Measurements from ENCODE around the gene ARHGAP31. TPM values are rescaled to one million over a fixed set of nuclear protein-coding genes. Genes with fewer than 3 reads are reported as not detected.

ARHGAP31 gene
- total RNA-seq, 1 experiment from 2014 or later, result 1.2 TPM

- H3K4me2 ChIP-seq (ENCODE audit: low read depth, low read length, poor library complexity, severe bottlenecking), result no peak overlapping the region
- H3K9ac ChIP-seq (ENCODE audit: low read length), result no peak overlapping the region
- no peak for DNase-seq
- H2AFZ ChIP-seq (ENCODE audit: low read length), result no peak overlapping the region
- H4K20me1 ChIP-seq (ENCODE audit: insufficient read depth, low read depth, low read length), result no peaks in the 10 kb centered on the region
- no peaks in the 10 kb centered on the region for H3K9me2 ChIP-seq (replicated peaks; ENCODE audit: insufficient read depth, low read length)
- no peaks in the 10 kb centered on the region for H3K36me3 ChIP-seq (ENCODE audit: insufficient read depth, low read length)
- no peaks in the 10 kb centered on the region for H3K79me2 ChIP-seq (ENCODE audit: low read length)
- no peaks in the 10 kb centered on the region for H3K4me1 ChIP-seq (ENCODE audit: low read length)
- H3K27me3 ChIP-seq (ENCODE audit: low read length), result no peaks in the 10 kb centered on the region
- H3K4me3 ChIP-seq (ENCODE audit: low read length), result no peak overlapping the region
- H3K9me3 ChIP-seq (ENCODE audit: low read length), result no peaks in the 10 kb centered on the region
- H3K27ac ChIP-seq (ENCODE audit: low read length), result no peak overlapping the region
These were observed 82.6 kb downstream of the ARHGAP31 start for GRCh38 chr3:119376758-119377157.

GRCh38 chr3:119378259-119378803 is 84.1 kb downstream of the ARHGAP31 start:
- Histone ChIP-seq H3K9ac (ENCODE audit: low read length) (no peak overlapping the region), H3K9me3 (ENCODE audit: low read length) (no peaks in the 10 kb centered on the region), H3K4me2 (ENCODE audit: low read depth, low read length, poor library complexity, severe bottlenecking) (no peak overlapping the region), H3K27me3 (ENCODE audit: low read length) (no peaks in the 10 kb centered on the region), H3K27ac (ENCODE audit: low read length) (no peak overlapping the region), H4K20me1 (ENCODE audit: insufficient read depth, low read depth, low read length) (no peaks in the 10 kb centered on the region), H2AFZ (ENCODE audit: low read length) (no peak overlapping the region), H3K79me2 (ENCODE audit: low read length) (no peaks in the 10 kb centered on the region), H3K36me3 (ENCODE audit: insufficient read depth, low read length) (no peaks in the 10 kb centered on the region), H3K4me3 (ENCODE audit: low read length) (no peak overlapping the region), H3K9me2 (replicated peaks; ENCODE audit: insufficient read depth, low read length) (no peaks in the 10 kb centered on the region), H3K4me1 (ENCODE audit: low read length) (no peaks in the 10 kb centered on the region)
- no peak for DNase-seq

- no peak for DNase-seq
- H4K20me1 ChIP-seq (ENCODE audit: insufficient read depth, low read depth, low read length), result no peaks in the 10 kb centered on the region
- no peak overlapping the region for H3K4me3 ChIP-seq (ENCODE audit: low read length)
- H3K36me3 ChIP-seq (ENCODE audit: insufficient read depth, low read length), result no peaks in the 10 kb centered on the region
- no peaks in the 10 kb centered on the region for H3K79me2 ChIP-seq (ENCODE audit: low read length)
- H3K9me2 ChIP-seq (replicated peaks; ENCODE audit: insufficient read depth, low read length), result no peaks in the 10 kb centered on the region
- H2AFZ ChIP-seq (ENCODE audit: low read length), result no peak overlapping the region
- H3K4me1 ChIP-seq (ENCODE audit: low read length), result no peaks in the 10 kb centered on the region
- no peak overlapping the region for H3K9ac ChIP-seq (ENCODE audit: low read length)
- H3K27me3 ChIP-seq (ENCODE audit: low read length), result no peaks in the 10 kb centered on the region
- no peak overlapping the region for H3K4me2 ChIP-seq (ENCODE audit: low read depth, low read length, poor library complexity, severe bottlenecking)
- H3K9me3 ChIP-seq (ENCODE audit: low read length), result no peaks in the 10 kb centered on the region
- H3K27ac ChIP-seq (ENCODE audit: low read length), result no peak overlapping the region
These were observed 86.5 kb downstream of the ARHGAP31 start for GRCh38 chr3:119380697-119381096.

- H3K4me3 ChIP-seq (ENCODE audit: low read length), result no peak overlapping the region
- no peak for DNase-seq
- no peak overlapping the region for H3K9ac ChIP-seq (ENCODE audit: low read length)
- no peaks in the 10 kb centered on the region for H3K9me3 ChIP-seq (ENCODE audit: low read length)
- H3K27ac ChIP-seq (ENCODE audit: low read length), result no peak overlapping the region
- H3K9me2 ChIP-seq (replicated peaks; ENCODE audit: insufficient read depth, low read length), result no peaks in the 10 kb centered on the region
- no peak overlapping the region for H2AFZ ChIP-seq (ENCODE audit: low read length)
- no peaks in the 10 kb centered on the region for H3K36me3 ChIP-seq (ENCODE audit: insufficient read depth, low read length)
- no peaks in the 10 kb centered on the region for H3K4me1 ChIP-seq (ENCODE audit: low read length)
- H3K79me2 ChIP-seq (ENCODE audit: low read length), result no peaks in the 10 kb centered on the region
- H4K20me1 ChIP-seq (ENCODE audit: insufficient read depth, low read depth, low read length), result no peaks in the 10 kb centered on the region
- H3K4me2 ChIP-seq (ENCODE audit: low read depth, low read length, poor library complexity, severe bottlenecking), result no peak overlapping the region
- no peaks in the 10 kb centered on the region for H3K27me3 ChIP-seq (ENCODE audit: low read length)
These were observed 88.0 kb downstream of the ARHGAP31 start for GRCh38 chr3:119382134-119382533.

- H4K20me1 ChIP-seq (ENCODE audit: insufficient read depth, low read depth, low read length), result no peaks in the 10 kb centered on the region
- no peaks in the 10 kb centered on the region for H3K9me3 ChIP-seq (ENCODE audit: low read length)
- no peak overlapping the region for H3K27ac ChIP-seq (ENCODE audit: low read length)
- DNase-seq, result no peak
- no peak overlapping the region for H3K9ac ChIP-seq (ENCODE audit: low read length)
- no peaks in the 10 kb centered on the region for H3K9me2 ChIP-seq (replicated peaks; ENCODE audit: insufficient read depth, low read length)
- H3K27me3 ChIP-seq (ENCODE audit: low read length), result no peaks in the 10 kb centered on the region
- H3K36me3 ChIP-seq (ENCODE audit: insufficient read depth, low read length), result no peaks in the 10 kb centered on the region
- no peaks in the 10 kb centered on the region for H3K4me1 ChIP-seq (ENCODE audit: low read length)
- no peaks in the 10 kb centered on the region for H3K79me2 ChIP-seq (ENCODE audit: low read length)
- H3K4me2 ChIP-seq (ENCODE audit: low read depth, low read length, poor library complexity, severe bottlenecking), result no peak overlapping the region
- H2AFZ ChIP-seq (ENCODE audit: low read length), result no peak overlapping the region
- no peak overlapping the region for H3K4me3 ChIP-seq (ENCODE audit: low read length)
These were observed 94.4 kb downstream of the ARHGAP31 start for GRCh38 chr3:119388577-119388976.

- Histone ChIP-seq H3K9me2 (replicated peaks; ENCODE audit: insufficient read depth, low read length) (no peaks in the 10 kb centered on the region), H2AFZ (ENCODE audit: low read length) (no peak overlapping the region), H3K4me1 (ENCODE audit: low read length) (peaks cover 12% of the 10 kb centered on the region), H3K36me3 (ENCODE audit: insufficient read depth, low read length) (no peaks in the 10 kb centered on the region), H4K20me1 (ENCODE audit: insufficient read depth, low read depth, low read length) (no peaks in the 10 kb centered on the region), H3K9ac (ENCODE audit: low read length) (no peak overlapping the region), H3K9me3 (ENCODE audit: low read length) (no peaks in the 10 kb centered on the region), H3K4me3 (ENCODE audit: low read length) (no peak overlapping the region), H3K27ac (ENCODE audit: low read length) (no peak overlapping the region), H3K4me2 (ENCODE audit: low read depth, low read length, poor library complexity, severe bottlenecking) (no peak overlapping the region), H3K27me3 (ENCODE audit: low read length) (no peaks in the 10 kb centered on the region), H3K79me2 (ENCODE audit: low read length) (no peaks in the 10 kb centered on the region)
- DNase-seq, result no peak
These were observed 101.8 kb downstream of the ARHGAP31 start for GRCh38 chr3:119395923-119396358.

GRCh38 chr3:119396870-119397269 is 102.7 kb downstream of the ARHGAP31 start:
- no peaks in the 10 kb centered on the region for H3K36me3 ChIP-seq (ENCODE audit: insufficient read depth, low read length)
- peaks cover 12% of the 10 kb centered on the region for H3K4me1 ChIP-seq (ENCODE audit: low read length)
- no peak for DNase-seq
- no peaks in the 10 kb centered on the region for H3K9me2 ChIP-seq (replicated peaks; ENCODE audit: insufficient read depth, low read length)
- H3K4me3 ChIP-seq (ENCODE audit: low read length), result no peak overlapping the region
- no peak overlapping the region for H3K9ac ChIP-seq (ENCODE audit: low read length)
- H4K20me1 ChIP-seq (ENCODE audit: insufficient read depth, low read depth, low read length), result no peaks in the 10 kb centered on the region
- no peak overlapping the region for H3K27ac ChIP-seq (ENCODE audit: low read length)
- no peaks in the 10 kb centered on the region for H3K79me2 ChIP-seq (ENCODE audit: low read length)
- H3K27me3 ChIP-seq (ENCODE audit: low read length), result no peaks in the 10 kb centered on the region
- H3K4me2 ChIP-seq (ENCODE audit: low read depth, low read length, poor library complexity, severe bottlenecking), result no peak overlapping the region
- H2AFZ ChIP-seq (ENCODE audit: low read length), result no peak overlapping the region
- H3K9me3 ChIP-seq (ENCODE audit: low read length), result no peaks in the 10 kb centered on the region

- H3K36me3 ChIP-seq (ENCODE audit: insufficient read depth, low read length), result no peaks in the 10 kb centered on the region
- no peak overlapping the region for H2AFZ ChIP-seq (ENCODE audit: low read length)
- H3K79me2 ChIP-seq (ENCODE audit: low read length), result no peaks in the 10 kb centered on the region
- no peak overlapping the region for H3K4me2 ChIP-seq (ENCODE audit: low read depth, low read length, poor library complexity, severe bottlenecking)
- H3K4me1 ChIP-seq (ENCODE audit: low read length), result peaks cover 12% of the 10 kb centered on the region
- H3K9ac ChIP-seq (ENCODE audit: low read length), result no peak overlapping the region
- H4K20me1 ChIP-seq (ENCODE audit: insufficient read depth, low read depth, low read length), result no peaks in the 10 kb centered on the region
- no peak overlapping the region for H3K4me3 ChIP-seq (ENCODE audit: low read length)
- H3K27me3 ChIP-seq (ENCODE audit: low read length), result no peaks in the 10 kb centered on the region
- H3K27ac ChIP-seq (ENCODE audit: low read length), result no peak overlapping the region
- DNase-seq, result no peak
- no peaks in the 10 kb centered on the region for H3K9me3 ChIP-seq (ENCODE audit: low read length)
- H3K9me2 ChIP-seq (replicated peaks; ENCODE audit: insufficient read depth, low read length), result no peaks in the 10 kb centered on the region
These were observed 106.3 kb downstream of the ARHGAP31 start for GRCh38 chr3:119400466-119400865.

GRCh38 chr3:119401069-119401468 is 106.9 kb downstream of the ARHGAP31 start:
- Histone ChIP-seq H4K20me1 (ENCODE audit: insufficient read depth, low read depth, low read length) (no peaks in the 10 kb centered on the region), H3K27me3 (ENCODE audit: low read length) (no peaks in the 10 kb centered on the region), H3K4me3 (ENCODE audit: low read length) (no peak overlapping the region), H3K4me2 (ENCODE audit: low read depth, low read length, poor library complexity, severe bottlenecking) (no peak overlapping the region), H3K9me3 (ENCODE audit: low read length) (no peaks in the 10 kb centered on the region), H3K9me2 (replicated peaks; ENCODE audit: insufficient read depth, low read length) (no peaks in the 10 kb centered on the region), H2AFZ (ENCODE audit: low read length) (no peak overlapping the region), H3K27ac (ENCODE audit: low read length) (no peak overlapping the region), H3K9ac (ENCODE audit: low read length) (no peak overlapping the region), H3K4me1 (ENCODE audit: low read length) (peaks cover 10% of the 10 kb centered on the region), H3K79me2 (ENCODE audit: low read length) (no peaks in the 10 kb centered on the region), H3K36me3 (ENCODE audit: insufficient read depth, low read length) (no peaks in the 10 kb centered on the region)
- no peak for DNase-seq
